HG03354 (cell line): ENCODE measurements around the gene SPAG8.

Experiments used
- ATAC-seq: cut with Tn5 transposase; IDR thresholded peaks from one replicate; pipeline ENCODE4 v1.9.1; 2021; ENCODE audit warnings: mild to moderate bottlenecking; ENCODE audit not compliant: unreplicated experiment, poor library complexity, severe bottlenecking

The SPAG8 gene

GRCh38 chr9:35789541-35789940 is 22.5 kb downstream of the SPAG8 start:
- ATAC-seq: no peak

GRCh38 chr9:35783418-35783817 is 28.6 kb downstream of the SPAG8 start:
- ATAC-seq: no peak

DNA sequence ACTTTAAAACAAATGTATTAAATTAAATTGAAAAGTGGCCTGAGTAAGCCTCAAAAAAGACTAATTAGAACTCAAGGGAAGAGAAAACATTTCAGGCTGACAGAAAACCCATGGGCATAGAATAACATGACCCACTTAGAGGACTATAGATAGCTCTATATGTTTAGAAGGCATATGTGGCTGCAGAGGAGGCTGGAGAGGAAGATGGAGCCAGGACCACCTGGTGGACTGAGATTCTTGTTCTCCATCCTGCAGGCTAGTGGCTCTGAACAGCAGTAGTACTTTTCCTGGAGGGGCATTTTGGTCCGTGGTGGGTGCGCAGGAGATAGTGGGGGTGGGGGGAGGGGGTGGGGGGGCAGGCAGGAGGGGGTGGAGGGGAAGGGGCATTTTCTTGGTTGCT is 31.0 kb downstream of the SPAG8 start:
- ATAC-seq: no peak

GRCh38 chr9:35778496-35778895 is 33.6 kb downstream of the SPAG8 start:
- no peak for ATAC-seq

- no peak for ATAC-seq
These were observed 36.0 kb downstream of the SPAG8 start for GRCh38 chr9:35776018-35776417.

DNA sequence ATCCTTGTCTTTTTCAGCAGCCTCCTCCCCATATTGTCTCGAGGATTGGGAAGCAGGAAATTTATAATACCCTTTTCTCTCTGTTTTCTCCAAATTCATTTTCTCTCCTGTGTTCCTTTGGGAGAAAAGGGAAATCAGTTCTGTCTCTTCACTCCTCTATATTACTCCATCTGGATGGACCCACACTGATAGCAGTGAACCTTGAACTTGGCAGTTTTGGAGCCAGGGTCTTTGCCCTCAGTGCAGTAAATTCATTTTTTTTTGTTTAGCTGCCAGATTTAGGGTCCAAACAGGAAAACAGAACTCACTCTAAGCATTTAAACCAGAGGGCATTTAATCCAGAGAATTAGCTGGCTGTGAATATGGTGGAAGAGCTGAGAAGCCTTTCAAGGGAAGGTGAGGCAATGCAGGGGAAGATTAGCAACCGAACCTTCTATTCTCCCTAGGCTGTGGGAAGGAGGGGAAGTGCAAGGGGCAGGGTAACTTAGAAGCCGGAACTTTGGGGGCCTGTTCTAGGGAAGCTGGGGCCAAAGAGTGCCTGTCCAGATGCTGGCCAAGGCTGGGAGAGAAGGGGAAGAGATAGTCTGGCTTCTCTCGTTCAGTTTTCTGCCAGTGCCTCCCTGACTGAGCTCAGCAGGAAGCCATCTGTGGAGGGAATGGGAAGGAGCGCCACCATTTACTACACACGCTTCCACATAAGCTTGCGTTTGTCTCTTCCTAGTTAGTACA is 37.0 kb downstream of the SPAG8 start:
- ATAC-seq: no peak

- no peak for ATAC-seq
These were observed 40.1 kb downstream of the SPAG8 start for GRCh38 chr9:35771943-35772342.

DNA sequence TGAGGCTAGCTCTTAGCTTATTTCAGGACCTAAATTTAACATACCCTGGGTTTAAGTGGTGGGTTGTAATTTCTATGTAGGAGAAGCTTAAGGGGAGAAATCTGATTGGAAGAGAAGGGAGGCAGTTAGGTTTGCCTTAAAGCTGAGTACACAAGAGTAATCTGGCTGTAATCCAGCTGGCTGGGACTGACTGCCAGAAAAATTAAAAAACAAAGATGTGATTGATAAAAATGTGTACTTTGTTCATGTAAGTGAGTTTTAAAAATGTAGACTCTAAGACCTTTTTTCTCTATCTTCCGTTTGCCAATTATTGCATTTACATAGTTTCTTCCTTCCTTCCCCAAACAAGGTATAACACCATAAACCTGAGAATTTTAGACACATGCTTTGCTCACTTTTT is 40.5 kb downstream of the SPAG8 start:
- ATAC-seq: no peak

GRCh38 chr9:35771075-35771433 is 41.0 kb downstream of the SPAG8 start:
- no peak for ATAC-seq

DNA sequence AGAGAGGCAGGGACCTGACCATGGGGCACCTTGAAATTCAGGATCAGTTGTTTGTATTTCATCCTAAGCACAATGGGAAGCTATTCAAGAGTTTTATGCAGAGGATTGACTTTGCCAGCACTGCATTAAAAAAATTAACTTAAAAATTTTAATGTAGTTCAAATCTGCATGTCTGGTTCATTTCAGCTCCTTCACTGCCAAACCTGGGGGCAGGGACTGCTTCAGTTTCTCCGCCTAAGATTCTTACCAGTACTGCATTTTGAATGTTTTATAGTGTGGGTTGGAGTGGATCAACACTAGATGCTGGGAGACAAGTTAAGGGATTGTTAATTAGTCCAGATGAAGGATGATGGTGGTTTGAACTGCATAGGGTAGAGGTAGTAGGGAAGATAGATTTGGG is 42.3 kb downstream of the SPAG8 start:
- ATAC-seq: no peak

GRCh38 chr9:35767458-35767857 is 44.6 kb downstream of the SPAG8 start:
- ATAC-seq: no peak

DNA sequence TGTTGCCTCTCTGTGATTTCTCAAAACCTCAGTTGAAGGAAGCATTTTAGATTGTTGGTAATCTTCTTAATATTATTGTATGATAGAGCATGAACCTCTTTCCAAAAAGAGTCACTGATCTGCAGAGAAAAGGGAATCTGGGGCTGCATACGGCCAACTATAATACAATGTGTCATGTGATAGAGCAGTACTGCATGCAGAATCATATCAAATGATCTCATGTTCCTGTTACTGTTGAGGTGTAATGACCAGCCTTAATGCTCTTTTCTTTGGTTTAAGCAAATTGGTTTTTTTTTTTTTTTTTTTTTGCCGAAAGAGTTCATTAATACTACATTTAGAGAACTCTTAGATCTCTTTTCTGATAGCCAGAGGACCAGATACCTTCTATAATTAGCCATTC is 45.1 kb downstream of the SPAG8 start:
- no peak for ATAC-seq

- ATAC-seq: no peak
These were observed 48.3 kb downstream of the SPAG8 start for GRCh38 chr9:35763803-35764202.

- ATAC-seq: no peak
These were observed 48.9 kb downstream of the SPAG8 start for GRCh38 chr9:35763181-35763580.

- no peak for ATAC-seq
These were observed 51.4 kb downstream of the SPAG8 start for GRCh38 chr9:35760651-35761050.

DNA sequence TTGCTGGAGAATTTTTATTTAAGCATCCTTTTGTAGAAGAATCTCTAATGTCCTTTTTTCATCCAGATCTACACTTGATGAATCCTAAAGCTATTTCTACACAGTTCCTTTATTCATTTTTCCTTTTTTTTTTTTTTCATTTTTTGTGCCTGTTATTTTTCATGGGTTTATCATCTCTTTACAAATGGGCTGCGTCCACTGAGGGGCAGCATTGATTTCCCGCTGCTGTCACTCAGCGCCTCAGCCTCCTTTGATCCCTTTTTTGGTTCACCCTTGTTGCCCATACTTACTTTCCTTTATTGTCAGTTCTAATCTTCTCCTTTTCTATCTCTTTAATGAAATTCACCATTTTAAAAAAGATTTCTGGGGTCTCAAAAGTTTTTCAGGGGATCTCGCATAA is 52.3 kb downstream of the SPAG8 start:
- no peak for ATAC-seq
